AG04449 (cell line): ENCODE results near the gene NOB1.
"Not testable (repeated sequence)": the region's sequence is repeated elsewhere in the genome, so short reads cannot be mapped to it uniquely, and the experiment has no call there.

ENCODE experiments used
- CTCF ChIA-PET: fragments of 350-600 bp; formaldehyde crosslinking; extraction: SDS; loops from one replicate; lab custom pipeline; 2021; ENCODE audit warnings: antibody characterized with exemption; lab: Yijun Ruan, JAX
- POLR2A ChIA-PET: fragments of 400-600, 350-600 bp; formaldehyde crosslinking; extraction: SDS; loops from one replicate; lab custom pipeline; 2020; ENCODE audit warnings: antibody characterized with exemption, inconsistent platforms; lab: Yijun Ruan, JAX
- DNase-seq: peaks from one replicate; pipeline ENCODE4 v3.0.0-alpha.2; 2010; ENCODE audit warnings: low read depth, low spot score
- H3K4me3 ChIP-seq: 2 replicates; pipeline ENCODE4 v1.5.1; 2011; ENCODE audit warnings: low read depth, mild to moderate bottlenecking, control low read depth, low read length
- CTCF ChIP-seq: IDR thresholded peaks from one replicate; pipeline ENCODE4 v1.5.1; 2011; ENCODE audit warnings: mild to moderate bottlenecking, moderate library complexity, low read length, control low read depth, inconsistent platforms; ENCODE audit not compliant: insufficient read depth; ENCODE audit errors: missing control alignments

Gene NOB1

GRCh38 chr16:69794486-69794885 is 39.8 kb upstream of the NOB1 start:
- POLR2A ChIA-PET = no interaction called here
- CTCF ChIA-PET = interaction anchor here (1.1 to 13.6 kb wide), 6 partner anchors 10 to 137 kb away, joined by 4 to 598 read pairs (median 5); partner anchors contain the start of gene NOB1
- TF ChIP-seq CTCF = no peak
- DNase-seq = no peak
- H3K4me3 ChIP-seq = no peak overlapping the region

GRCh38 chr16:69793526-69793925 is 38.8 kb upstream of the NOB1 start:
- no peak overlapping the region for H3K4me3 ChIP-seq
- CTCF ChIA-PET = interaction anchor here (1.1 to 13.6 kb wide), 4 partner anchors 10 to 138 kb away, joined by 4 to 598 read pairs (median 25); no protein-coding TSS in a partner anchor
- DNase-seq = no peak
- POLR2A ChIA-PET = no interaction called here
- no peak for TF ChIP-seq CTCF

GRCh38 chr16:69791391-69791847 is 36.7 kb upstream of the NOB1 start:
- DNase-seq, POLR2A ChIA-PET, H3K4me3 ChIP-seq: not testable (repeated sequence)
- CTCF ChIA-PET = interaction anchor here (0.8 to 13.6 kb wide), 3 partner anchors 16 to 140 kb away, joined by 3 to 598 read pairs (median 3); partner anchors contain the start of gene NOB1

GRCh38 chr16:69787883-69788282 is 33.2 kb upstream of the NOB1 start:
- DNase-seq = no peak
- ChIA-PET CTCF (interaction anchor here (0.8 to 2.2 kb wide), 2 partner anchors 8 to 141 kb away, joined by 3 to 18 read pairs; no protein-coding TSS in a partner anchor), POLR2A (no interaction called here)
- no peak for TF ChIP-seq CTCF
- no peak overlapping the region for H3K4me3 ChIP-seq

GRCh38 chr16:69784586-69784985 is 29.9 kb upstream of the NOB1 start:
- POLR2A ChIA-PET = no interaction called here
- CTCF ChIA-PET = interaction anchor here (1.2 to 5.8 kb wide), 4 partner anchors 11 to 145 kb away, joined by 3 to 46 read pairs (median 7); partner anchors contain the start of gene NOB1

GRCh38 chr16:69781118-69781517 is 26.4 kb upstream of the NOB1 start:
- CTCF ChIA-PET = interaction anchor here (5.8 kb wide), 1 partner anchor 15 kb away, joined by 46 read pairs; no protein-coding TSS in a partner anchor
- H3K4me3 ChIP-seq = no peak overlapping the region
- POLR2A ChIA-PET = no interaction called here
- TF ChIP-seq CTCF = no peak
- DNase-seq = no peak

More at GRCh38 chr16:69784586-69784985, 29.9 kb upstream of the NOB1 start:
- DNase-seq = no peak
- no peak for TF ChIP-seq CTCF
- no peak overlapping the region for H3K4me3 ChIP-seq
